HUES48 (cell line): ENCODE data around the gene TRPM2.

Experiments
- H3K27ac ChIP-seq: one replicate; pipeline ENCODE4 v1.7.0; 2013; ENCODE audit warnings: low read depth, low read length, inconsistent platforms
- H3K27me3 ChIP-seq: 2 replicates; pipeline ENCODE4 v1.6.1; 2013; ENCODE audit warnings: mild to moderate bottlenecking, low read length; ENCODE audit not compliant: control insufficient read depth, insufficient read depth
- H3K36me3 ChIP-seq: 2 replicates; pipeline ENCODE4 v1.6.1; 2013; ENCODE audit warnings: low read length; ENCODE audit not compliant: control insufficient read depth, insufficient read depth
- H3K4me1 ChIP-seq: 2 replicates; pipeline ENCODE4 v1.6.1; 2013; ENCODE audit warnings: mild to moderate bottlenecking, low read length; ENCODE audit not compliant: control insufficient read depth, insufficient read depth
- H3K4me3 ChIP-seq: 2 replicates; pipeline ENCODE4 v1.5.1; 2013; ENCODE audit warnings: mild to moderate bottlenecking, low read depth, low read length
- H3K9ac ChIP-seq: 2 replicates; pipeline ENCODE4 v1.6.1; 2013; ENCODE audit warnings: mild to moderate bottlenecking, low read depth, low read length, moderate library complexity
- H3K9me3 ChIP-seq: 2 replicates; pipeline ENCODE4 v1.6.1; 2013; ENCODE audit warnings: low read length; ENCODE audit not compliant: control insufficient read depth, insufficient read depth

Gene TRPM2

DNA sequence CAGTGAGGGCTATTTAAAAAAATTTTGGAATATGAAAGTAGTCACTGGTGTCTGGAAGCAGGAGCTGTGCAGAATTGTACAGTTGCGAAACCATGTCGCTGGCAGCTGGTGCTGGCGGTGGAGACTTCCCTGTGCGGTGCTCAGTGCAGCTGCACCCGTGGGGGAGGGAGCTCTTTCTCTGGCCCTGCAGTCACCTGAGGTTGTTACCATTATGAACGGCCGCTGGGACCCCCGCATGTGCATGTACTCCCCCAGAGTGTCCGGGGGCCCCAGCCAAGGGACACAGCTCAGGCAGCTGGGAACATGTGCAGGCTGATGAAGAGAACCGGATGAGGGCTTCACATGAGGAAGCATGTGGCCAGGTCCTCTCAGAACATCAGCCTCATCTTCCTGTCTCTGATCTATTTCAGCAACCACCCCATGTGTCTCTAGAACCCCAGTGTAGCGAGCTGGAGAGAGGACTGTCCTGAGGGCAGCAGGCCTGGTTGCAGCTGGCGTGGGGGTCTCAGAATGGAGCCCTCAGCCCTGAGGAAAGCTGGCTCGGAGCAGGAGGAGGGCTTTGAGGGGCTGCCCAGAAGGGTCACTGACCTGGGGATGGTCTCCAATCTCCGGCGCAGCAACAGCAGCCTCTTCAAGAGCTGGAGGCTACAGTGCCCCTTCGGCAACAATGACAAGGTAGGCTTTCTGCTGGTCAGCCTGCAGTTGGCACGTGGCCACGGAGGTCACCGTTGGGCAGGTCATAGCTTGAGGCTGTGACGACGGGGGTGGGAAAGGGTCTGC, at the start of gene TRPM2:
TSS of gene TRPM2 (plus strand) at position 431 of the 780 bp plus-strand sequence. CDS start at position 511, 80 bp downstream.
- no peak within 1 kb of the TSS for H3K4me3 ChIP-seq
- H3K27ac ChIP-seq, result no peak within 1 kb of the TSS
- no peak within 1 kb of the TSS for H3K9ac ChIP-seq
- no peaks in the 10 kb centered on the region for H3K9me3 ChIP-seq
- no peaks in the 10 kb centered on the region for H3K36me3 ChIP-seq
- H3K4me1 ChIP-seq, result no peaks in the 10 kb centered on the region
- H3K27me3 ChIP-seq, result no peaks in the 10 kb centered on the region

DNA sequence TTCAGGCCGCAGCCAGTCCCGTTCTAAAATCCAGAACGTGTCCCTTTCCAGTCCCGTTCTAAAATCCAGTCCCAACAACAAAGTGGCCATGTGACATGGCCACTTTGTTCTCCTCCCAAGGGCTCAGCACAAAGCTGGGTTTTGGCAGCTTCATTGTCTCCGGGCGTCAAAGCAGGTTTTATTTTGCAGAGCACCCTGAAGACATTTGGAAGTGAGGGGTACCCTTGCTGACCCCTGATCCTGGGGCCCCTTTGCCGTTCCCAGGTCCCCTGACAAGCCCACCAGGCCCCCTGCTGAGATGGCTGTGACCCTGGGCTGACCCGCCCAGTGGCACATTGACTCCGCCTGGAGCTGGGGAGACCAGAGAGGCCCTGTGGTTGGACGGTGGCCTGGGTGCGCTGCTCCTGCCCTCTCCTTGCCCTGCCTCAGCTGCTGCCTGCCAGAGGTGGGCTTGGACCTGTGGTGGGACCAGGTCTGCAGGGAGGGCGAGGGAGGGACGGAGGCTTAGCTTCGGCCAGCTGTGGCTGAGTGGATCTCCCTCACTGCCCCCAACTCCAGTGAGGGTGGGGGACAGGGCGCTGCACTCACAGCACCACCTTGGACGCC, 49.3 kb upstream of the TRPM2 start:
- Histone ChIP-seq H3K36me3 (peaks cover 9% of the 10 kb centered on the region; the same call in 1 of the 2 replicates), H3K27me3 (no peaks in the 10 kb centered on the region), H3K4me3 (no peak overlapping the region), H3K9me3 (no peaks in the 10 kb centered on the region), H3K4me1 (peaks cover 3% of the 10 kb centered on the region; the same call in 1 of the 2 replicates), H3K9ac (no peak overlapping the region), H3K27ac (no peak overlapping the region)

DNA sequence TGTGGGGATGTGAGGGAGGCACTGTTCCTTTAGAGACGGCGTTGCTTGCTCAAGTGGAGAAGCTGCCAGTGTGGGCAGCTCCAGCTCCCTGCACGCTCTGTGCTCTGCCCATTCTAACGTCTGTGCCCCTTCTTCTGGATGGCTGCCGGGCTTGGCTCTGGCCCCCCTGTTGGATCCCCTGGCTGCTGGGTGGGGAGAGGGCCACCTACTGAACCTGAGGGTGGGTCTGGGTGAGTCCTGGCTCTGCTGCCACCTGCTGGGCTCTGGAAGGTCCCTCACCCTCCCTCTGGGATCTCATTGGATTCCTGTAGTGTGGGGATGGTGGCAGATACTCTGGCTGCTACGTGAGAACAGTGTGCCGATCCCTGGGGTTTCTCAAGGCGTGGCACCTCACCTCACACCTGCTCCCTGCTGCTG, 48.5 kb upstream of the TRPM2 start:
- Histone ChIP-seq H3K27me3 (no peaks in the 10 kb centered on the region), H3K4me1 (no peaks in the 10 kb centered on the region; the same call in 1 of the 2 replicates), H3K4me3 (no peak overlapping the region), H3K36me3 (peaks cover 11% of the 10 kb centered on the region), H3K9me3 (no peaks in the 10 kb centered on the region), H3K27ac (no peak overlapping the region), H3K9ac (no peak overlapping the region)

DNA sequence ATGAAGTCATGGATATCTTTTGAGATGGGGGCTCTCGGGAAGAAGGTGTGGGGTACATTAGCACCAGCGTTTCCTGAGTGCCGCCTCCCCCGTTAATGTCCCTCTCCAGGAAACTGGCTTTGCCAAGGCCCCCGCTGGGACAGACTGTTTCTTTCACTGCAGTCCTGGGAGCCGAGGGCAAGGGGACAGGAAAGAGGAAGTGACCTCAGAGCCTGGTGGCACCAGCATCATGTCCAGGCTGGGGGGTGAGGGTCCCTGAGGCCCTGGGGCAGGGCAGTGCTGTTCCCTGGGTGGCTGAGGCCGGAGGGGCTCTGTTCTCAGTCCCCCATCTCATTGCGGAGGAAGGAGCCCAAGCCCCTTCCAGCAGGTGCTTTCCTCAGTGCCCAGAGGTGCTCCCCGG, 47.7 kb upstream of the TRPM2 start:
- Histone ChIP-seq H3K4me3 (no peak overlapping the region), H3K27me3 (no peaks in the 10 kb centered on the region), H3K9me3 (no peaks in the 10 kb centered on the region), H3K36me3 (peaks cover 14% of the 10 kb centered on the region), H3K4me1 (no peaks in the 10 kb centered on the region; the same call in 1 of the 2 replicates), H3K9ac (no peak overlapping the region), H3K27ac (no peak overlapping the region)

DNA sequence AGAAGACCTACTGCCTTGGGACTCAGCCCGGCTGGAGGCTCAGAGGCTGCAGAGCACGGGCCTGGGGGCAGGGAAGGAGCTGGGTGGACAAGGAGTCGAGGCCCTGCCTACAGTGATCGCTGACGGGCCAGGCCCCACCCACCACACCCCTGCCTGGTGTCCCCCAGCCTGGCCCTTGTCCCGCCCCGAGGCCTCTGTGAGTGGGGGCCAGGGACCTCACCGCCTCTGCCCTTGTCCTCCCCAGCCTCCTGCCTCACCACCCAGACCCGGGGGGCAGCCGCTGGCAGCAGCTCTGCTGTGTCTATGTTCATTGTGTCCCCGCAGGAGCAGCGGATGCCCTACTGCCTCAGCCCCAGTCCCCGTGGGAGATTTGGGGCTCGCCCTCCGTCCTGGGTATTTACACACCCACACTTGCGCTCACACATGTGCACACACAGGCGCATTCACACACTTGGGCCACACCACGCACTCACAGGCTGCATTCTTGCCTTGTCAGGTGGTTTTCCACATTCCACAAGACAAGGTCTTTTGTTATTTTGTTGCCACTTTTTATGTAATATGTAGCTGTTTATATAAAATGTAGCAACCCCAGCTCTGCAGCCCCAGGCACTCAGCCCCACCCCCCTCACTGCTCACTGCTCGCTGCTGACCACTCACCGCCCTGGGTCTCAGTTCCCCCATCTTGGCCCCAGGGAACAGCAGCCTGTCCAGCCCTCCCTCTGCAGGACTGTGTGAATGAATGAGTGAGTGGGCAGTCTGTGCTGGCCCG, 46.3 kb upstream of the TRPM2 start:
- no peak overlapping the region; the same call in 1 of the 2 replicates for H3K9ac ChIP-seq
- peaks cover 28% of the 10 kb centered on the region for H3K36me3 ChIP-seq
- H3K4me3 ChIP-seq, result no peak overlapping the region
- H3K27ac ChIP-seq, result no peak overlapping the region
- H3K9me3 ChIP-seq, result no peaks in the 10 kb centered on the region
- no peaks in the 10 kb centered on the region; the same call in 1 of the 2 replicates for H3K4me1 ChIP-seq
- H3K27me3 ChIP-seq, result no peaks in the 10 kb centered on the region

DNA sequence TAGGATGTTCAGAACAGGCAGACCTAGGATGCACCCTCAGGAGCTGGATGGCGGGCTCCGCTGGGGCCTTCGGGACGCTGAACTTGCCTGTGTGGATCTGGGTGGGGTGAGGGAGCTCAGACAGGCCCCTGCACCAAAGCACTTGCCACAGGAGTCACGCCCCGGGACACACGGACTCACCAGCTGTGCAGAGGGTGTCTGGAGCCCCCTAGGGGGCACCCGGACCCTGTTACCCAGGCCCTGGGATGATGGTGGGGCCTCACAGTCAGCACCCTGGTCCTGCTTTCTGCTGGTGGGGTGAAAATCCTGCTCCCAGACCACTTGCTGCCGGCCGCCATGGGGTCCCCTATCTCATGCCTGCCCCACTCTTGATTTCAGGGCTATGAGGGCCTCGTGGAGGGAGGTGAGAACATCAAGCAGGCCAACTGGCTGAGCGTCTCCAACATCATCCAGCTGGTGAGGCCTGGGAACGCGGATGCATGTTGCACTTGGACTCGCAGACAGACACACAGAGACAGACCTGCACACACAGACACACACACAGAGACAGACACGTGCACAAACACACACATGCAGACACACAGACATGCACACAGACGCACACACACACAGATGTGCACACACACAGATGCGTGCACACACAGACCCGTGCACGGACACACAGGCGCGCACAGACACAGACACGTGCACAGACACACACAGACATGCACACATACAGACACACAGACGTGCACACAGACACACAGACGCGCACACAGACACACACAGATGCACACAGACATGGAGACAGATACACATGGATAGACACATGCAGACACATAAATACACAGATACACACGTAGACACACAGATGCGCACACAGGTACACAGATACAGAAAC, 42.6 kb upstream of the TRPM2 start:
- Histone ChIP-seq H3K4me1 (no peaks in the 10 kb centered on the region), H3K4me3 (no peak overlapping the region), H3K9me3 (no peaks in the 10 kb centered on the region), H3K27ac (no peak overlapping the region), H3K36me3 (peaks cover 45% of the 10 kb centered on the region), H3K27me3 (no peaks in the 10 kb centered on the region), H3K9ac (no peak overlapping the region)

DNA sequence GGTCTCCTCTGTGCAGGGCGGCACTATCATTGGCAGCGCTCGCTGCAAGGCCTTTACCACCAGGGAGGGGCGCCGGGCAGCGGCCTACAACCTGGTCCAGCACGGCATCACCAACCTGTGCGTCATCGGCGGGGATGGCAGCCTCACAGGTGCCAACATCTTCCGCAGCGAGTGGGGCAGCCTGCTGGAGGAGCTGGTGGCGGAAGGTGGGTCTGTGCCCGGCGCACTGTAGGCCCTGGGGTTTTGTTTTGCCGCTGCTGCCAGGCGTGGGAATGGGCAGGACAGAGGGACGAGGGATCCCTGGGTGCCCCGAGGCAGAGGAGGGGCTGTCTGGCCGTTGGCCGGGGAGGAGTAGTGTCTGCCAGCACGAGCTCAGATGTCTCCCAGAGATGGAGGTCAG, 41.3 kb upstream of the TRPM2 start:
- no peak overlapping the region for H3K9ac ChIP-seq
- H3K4me3 ChIP-seq, result no peak overlapping the region
- no peaks in the 10 kb centered on the region for H3K9me3 ChIP-seq
- H3K4me1 ChIP-seq, result no peaks in the 10 kb centered on the region
- no peaks in the 10 kb centered on the region for H3K27me3 ChIP-seq
- peaks cover 51% of the 10 kb centered on the region for H3K36me3 ChIP-seq
- H3K27ac ChIP-seq, result no peak overlapping the region

DNA sequence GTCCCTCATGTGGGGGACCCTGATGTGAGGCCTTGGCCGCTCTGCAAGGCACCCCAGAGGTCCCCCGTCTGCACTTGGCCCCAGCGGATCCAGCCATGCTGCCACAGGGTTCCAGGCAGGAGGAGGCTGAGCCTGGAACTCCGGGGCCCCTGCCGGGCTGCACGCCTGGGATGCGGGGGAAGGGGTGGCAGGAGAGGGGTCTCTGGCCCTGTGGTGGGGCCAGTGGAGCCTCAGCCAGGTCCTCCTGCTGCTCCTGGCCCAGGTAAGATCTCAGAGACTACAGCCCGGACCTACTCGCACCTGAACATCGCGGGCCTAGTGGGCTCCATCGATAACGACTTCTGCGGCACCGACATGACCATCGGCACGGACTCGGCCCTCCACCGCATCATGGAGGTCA, 40.7 kb upstream of the TRPM2 start:
- peaks cover 53% of the 10 kb centered on the region for H3K36me3 ChIP-seq
- no peaks in the 10 kb centered on the region for H3K9me3 ChIP-seq
- no peak overlapping the region for H3K4me3 ChIP-seq
- no peaks in the 10 kb centered on the region for H3K4me1 ChIP-seq
- no peak overlapping the region for H3K9ac ChIP-seq
- no peak overlapping the region for H3K27ac ChIP-seq
- H3K27me3 ChIP-seq, result no peaks in the 10 kb centered on the region

DNA sequence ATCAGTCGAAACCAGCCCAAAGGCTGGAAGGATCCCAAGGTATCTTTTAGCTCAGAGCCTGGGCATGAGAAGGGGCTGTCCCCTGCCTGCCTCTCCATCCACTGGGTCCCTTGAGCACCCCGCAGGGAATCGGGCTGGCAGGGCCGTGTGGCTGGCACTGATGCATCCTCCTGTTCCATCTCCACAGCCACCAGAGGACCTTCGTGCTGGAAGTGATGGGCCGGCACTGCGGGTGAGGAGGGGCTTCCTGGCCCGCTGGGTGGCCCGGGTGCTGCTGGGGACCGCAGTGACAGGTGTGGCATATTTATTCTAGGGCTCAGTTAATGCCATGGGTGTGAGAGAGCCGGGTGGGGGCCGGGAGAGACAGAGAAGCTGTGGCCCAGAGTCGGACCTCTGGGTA, 40.0 kb upstream of the TRPM2 start:
- Histone ChIP-seq H3K9me3 (no peaks in the 10 kb centered on the region), H3K36me3 (peaks cover 60% of the 10 kb centered on the region), H3K27me3 (no peaks in the 10 kb centered on the region), H3K27ac (no peak overlapping the region), H3K9ac (no peak overlapping the region), H3K4me1 (no peaks in the 10 kb centered on the region), H3K4me3 (no peak overlapping the region)

DNA sequence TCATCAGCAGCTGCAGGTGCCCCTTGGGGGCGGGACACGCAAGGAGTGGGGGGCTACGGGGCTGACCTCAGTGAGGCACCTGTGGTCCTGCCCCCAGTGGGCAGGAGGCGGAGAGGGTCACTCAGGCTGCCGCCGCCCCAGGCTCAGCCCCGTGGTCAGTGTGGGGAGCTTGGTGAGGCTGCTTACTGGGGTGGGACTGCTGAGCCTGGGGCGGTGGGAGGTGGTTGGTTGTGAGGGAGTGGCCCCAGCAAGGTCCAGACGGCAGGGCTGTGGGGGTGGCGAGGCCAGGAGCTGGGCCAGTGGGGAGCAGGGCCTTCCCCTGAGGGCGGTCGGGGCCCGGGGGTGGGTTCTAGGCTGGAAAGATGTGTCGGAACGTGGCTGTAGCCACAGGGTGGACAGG, 39.3 kb upstream of the TRPM2 start:
- H3K27me3 ChIP-seq, result no peaks in the 10 kb centered on the region
- no peaks in the 10 kb centered on the region for H3K9me3 ChIP-seq
- H3K27ac ChIP-seq, result no peak overlapping the region
- H3K4me1 ChIP-seq, result no peaks in the 10 kb centered on the region
- H3K9ac ChIP-seq, result no peak overlapping the region
- no peak overlapping the region for H3K4me3 ChIP-seq
- H3K36me3 ChIP-seq, result peaks cover 62% of the 10 kb centered on the region
